ENCODE results near the gene GPR107.

GPR107 gene

GRCh38 chr9:130028493-130029222 is 25.0 kb upstream of the GPR107 start:
- DNase-seq = no peak

DNA sequence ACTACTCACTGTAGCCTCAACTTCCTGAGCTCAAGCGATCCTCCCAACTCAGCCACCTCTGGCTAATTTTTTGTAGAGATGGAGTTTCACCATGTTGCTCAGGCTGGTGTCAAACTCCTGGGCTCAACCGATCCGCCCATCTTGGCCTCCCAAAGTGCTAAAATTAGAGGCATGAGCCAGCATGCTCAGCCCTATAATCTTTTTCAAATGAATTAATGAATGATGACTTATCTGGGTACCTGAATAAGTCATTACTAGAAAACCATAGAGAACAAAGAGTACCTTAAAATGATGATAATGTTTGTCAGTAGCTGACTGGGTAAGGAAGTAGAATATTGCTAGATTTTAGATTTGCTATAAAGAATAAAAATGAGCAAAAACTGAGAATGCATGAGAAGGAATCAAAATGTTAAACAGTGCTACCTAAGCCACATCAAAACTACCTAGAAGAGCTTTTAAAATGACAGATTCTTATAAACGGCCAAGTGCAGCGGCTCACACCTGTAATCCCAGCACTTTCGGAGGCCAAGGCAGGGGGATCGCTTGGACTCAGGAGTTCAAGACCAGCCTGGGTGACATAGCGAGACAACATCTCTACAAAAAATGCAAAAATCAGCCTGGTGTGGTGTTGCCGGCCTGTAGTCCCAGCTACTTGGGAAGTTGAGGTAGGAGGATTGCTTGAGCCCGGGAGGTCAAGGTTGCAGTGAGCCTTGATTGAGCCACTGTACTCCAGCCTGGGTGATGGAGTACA is 24.3 kb upstream of the GPR107 start:
- DNase-seq = no peak

DNA sequence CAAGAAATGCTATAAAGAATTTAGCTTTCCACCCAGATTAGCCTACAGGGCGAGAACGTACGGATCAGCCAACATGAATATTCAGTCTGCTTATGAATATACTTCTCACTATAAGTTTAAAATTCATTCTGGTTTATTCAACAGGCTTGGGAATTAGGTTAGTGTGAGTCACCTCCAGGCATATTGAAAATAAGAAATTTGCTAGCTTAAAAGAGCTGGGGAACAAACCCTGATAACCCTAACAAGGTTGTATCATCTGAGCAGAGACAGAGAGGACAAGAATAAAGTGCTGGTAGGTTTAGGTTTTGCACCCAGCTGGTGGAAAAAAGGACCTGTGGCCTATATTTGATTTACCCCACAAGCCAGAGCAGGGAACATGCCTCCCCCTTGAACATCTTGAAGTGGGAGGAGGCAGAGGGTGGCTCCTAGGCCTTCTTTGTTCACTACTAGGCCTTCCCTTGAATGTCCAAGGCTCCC is 23.0 kb upstream of the GPR107 start:
- DNase-seq = no peak

GRCh38 chr9:130034570-130034969 is 19.1 kb upstream of the GPR107 start:
- DNase-seq = no peak

DNA sequence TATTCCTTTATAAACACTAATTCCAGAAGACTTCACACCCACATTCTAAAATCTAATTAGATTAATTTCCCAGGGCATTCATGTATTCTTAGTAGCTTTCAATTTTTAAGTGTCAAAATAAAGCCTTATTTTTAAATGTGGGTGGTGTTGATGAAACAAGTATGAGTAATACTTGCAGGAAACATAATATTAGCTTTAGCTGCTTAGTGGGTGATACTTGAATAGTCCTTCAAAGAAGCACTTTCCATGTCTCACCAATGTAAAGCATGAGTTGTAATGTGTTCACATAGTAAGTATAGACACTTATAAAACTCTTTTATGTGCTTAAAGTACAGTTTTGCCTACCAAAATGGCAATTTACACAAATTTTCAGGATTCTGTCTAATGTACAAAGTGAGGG is 17.6 kb upstream of the GPR107 start:
- DNase-seq = no peak

DNA sequence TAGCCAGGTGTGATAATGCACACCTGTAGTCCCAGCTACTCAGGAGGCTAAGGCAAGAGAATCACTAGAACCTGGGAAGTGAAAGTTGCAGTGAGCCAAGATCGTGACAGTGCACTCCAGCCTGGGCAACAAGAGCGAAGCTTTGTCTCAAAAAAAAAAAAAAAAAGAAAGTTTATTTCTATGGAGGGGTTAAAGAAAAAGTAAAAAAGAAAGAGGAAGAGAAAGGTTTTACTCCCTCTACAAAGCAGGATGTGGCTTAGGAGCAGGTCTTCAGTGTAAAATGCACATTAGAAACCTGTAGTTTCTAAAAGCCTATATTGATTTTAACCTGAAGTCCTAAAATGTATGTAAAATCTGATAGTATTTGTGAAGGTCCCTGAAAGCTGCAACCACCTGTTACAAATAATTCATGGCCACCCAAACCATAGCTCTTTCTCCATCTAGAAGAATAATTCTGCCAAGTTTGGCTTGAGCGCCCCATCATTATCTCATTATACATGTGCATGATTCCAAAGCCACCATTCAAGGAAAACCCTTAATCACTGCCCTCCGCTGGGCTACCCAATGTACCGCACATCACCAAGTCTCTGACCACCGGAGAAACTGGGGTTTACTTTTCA is 14.1 kb upstream of the GPR107 start:
- DNase-seq = no peak

DNA sequence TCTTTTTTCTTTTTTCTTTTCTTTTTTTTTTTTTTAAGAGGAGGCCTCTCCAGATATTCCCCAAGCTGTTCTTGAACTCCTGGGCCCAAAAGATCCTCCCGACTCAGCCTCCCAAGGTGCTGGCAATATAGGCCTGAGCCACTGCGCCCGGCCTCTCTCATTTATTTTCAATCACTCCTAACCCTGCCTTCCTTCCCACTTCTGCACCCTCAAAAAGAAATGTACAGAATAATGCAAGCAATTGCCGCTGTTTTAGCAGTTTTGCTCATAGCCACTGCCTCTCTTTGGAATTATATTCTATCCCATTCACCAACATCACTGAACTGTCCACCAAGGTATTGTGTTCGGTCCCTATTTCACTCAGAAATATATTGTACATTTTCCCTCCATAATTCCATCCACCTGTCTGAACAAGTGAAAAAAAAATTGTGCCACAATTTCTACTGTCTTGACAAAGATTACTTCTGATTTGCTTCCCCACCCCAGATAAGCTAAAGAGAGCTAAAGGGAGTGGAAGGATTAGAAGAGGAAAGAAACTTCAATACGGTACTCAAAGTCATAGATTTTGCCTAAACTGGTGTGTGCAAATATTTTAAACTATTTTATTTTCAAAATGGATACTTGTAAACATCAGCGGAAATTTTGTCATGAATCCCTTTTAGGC is 12.6 kb upstream of the GPR107 start:
- DNase-seq = no peak

DNA sequence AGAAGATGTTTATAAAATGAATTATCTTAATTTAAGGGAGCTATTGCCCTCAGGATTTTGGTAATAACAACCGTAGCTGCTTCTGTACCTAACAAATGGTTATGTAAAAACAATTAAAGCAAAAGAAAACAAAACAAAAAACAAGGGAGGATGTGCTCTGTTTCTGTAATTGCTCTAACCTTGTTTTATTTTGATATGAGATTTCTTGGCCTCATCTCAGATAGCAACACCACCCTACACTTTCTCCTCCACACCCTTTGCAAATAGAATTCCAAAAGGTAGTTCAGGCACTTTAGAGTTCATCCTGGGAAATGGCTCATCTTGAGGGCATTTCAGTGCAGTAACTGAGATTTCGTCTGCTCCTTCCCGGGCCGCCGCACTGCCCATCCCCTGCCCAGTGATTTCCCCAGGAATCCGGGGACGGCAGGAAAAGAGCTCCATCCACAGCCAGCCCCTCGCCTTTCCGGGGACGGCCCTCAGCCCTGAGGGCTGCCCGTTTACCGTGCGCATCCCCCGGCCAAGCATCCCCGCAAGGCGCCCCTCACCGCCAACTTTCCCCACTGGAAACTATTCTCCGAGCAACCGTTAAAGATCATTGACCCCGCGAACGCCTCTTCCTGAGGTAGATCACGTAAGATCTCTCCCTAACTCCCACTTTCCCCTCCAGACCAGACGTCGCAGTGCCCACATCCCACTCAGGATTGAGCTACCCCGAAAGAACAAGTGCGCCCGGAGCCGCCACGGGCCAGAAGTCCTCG is 11.9 kb upstream of the GPR107 start:
- no peak for DNase-seq

DNA sequence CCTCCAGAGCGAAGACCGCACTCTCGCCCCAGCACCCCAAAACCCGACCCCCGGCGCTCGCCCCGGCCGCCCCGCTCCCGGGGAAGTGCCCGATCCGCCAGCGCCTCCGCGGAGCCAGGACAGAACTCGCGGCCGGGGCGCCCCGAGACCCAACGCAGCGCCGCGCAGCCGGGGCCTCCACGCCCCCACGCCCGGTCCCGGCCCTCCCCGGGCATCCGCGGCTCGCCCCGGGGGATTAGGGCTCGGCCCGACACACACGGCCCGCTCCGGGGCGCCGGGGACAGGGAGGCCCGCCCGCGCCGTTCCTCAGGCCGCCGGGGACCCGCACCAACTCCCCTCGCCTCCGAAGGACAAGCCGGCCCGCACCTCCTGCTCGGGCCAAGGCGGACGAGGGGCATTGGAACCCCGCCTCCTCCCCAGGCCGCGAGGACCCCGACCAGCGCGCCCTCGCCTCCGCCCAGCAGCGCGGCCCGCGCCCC is 11.3 kb upstream of the GPR107 start:
- no peak for DNase-seq

DNA sequence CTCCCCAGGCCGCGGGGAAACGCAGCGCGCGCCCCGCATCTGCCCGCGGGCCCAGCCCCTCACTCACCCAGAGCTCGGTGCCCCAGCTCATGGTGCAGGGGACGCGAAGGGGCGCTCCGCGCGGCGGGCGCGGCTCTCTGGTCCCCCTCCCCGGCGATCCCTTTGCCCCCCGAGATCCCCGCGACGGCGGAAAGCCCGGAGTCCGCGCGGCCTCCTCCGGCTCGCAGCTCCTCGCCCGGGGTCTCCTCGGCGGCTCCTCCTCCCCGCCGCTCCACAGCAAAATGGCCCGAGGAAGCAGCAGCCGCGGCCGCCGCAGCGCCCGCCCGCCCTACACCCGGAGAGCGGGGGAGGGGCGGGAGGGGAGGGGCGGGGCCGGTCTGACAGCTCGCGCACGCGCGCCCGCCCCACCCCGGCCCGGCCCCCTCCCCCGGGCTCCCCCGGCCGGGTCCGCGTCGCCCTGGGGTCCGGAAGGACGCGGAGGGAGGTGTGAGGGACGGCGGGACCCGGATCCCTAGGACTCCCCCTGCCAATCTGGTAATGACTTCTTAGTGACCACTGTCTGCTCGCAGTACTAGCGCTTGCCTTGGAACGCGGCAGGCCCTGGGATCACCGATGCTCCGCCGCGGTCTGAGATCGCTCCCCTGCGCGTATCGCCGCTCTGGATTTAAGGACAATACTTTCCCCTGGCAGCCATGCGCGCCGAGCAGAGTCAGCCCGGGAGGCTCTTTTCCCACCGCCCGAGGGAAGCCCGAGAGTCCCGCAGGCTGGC is 10.6 kb upstream of the GPR107 start, which contains the start of gene FNBP1:
Gene FNBP1, minus strand, starts transcription at position 305 of the 769 bp plus-strand sequence. Its CDS starts 214 bp downstream, at position 91.
- DNase-seq = peak; percentile 82

- DNase-seq = no peak
These were observed 9.8 kb upstream of the GPR107 start for GRCh38 chr9:130043654-130044623.

GRCh38 chr9:130045725-130046450 is 7.8 kb upstream of the GPR107 start:
- no peak for DNase-seq

- DNase-seq = no peak
These were observed 4.1 kb upstream of the GPR107 start for GRCh38 chr9:130049431-130050210.

DNA sequence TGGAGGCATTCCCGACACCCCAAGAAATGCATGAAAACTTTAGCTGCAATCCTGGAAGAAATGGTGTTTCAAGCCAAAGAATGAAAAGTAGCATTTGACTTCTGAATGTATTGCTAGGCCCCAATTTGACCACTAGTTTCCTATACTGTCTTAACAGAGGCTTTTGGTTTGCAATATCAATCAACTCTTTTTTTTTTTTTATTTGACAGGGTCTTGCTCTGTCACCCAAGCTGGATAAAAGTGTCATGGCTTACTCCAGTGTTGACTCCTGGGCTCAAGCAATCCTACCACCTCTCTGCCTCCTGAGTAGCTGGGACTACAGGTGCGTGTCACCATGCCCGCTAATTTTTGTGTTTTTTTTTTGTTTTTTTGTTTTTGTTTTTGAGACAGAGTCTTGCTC is 3.2 kb upstream of the GPR107 start:
- no peak for DNase-seq

- no peak for DNase-seq
These were observed 1.9 kb upstream of the GPR107 start for GRCh38 chr9:130051855-130052254.

DNA sequence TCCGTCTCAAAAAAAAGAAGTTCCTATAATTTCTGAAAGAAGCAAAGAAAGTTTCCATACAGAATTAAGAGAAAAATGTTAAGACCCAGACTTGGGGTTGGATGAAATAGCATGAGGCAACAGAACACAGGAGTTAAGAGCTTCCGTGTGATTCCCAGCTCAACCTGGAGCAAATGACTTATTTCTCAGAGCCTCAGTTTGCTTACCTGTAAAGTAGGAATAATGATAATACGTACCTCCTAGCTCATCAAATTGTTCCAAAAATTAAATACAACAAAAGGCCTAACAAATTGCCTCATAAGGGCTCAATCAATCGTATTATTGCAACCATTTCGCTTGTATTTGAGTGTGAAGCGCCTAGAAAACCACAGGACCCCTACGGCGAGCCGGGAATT is 600 bp upstream of the GPR107 start:
- no peak for DNase-seq

GRCh38 chr9:130054325-130054786 is 650 bp downstream of the GPR107 start:
- no peak for DNase-seq

GRCh38 chr9:130054820-130055219 is 1.1 kb downstream of the GPR107 start:
- no peak for DNase-seq

GRCh38 chr9:130058154-130058553 is 4.4 kb downstream of the GPR107 start:
- no peak for DNase-seq

Measured in NCI-H2171 (cell line).